SK-N-SH (cell line): ENCODE data around the gene MYD88. TPM values are rescaled to one million over a fixed set of nuclear protein-coding genes. Genes with fewer than 3 reads are reported as not detected.

Experiments used
- CTCF ChIA-PET: fragments of 300-600, 350-600 bp; formaldehyde crosslinking; extraction: SDS; loops from one replicate; lab custom pipeline; 2021; lab: Yijun Ruan, JAX
- POLR2A ChIA-PET: fragments of 350-600 bp; sonication (Branson Sonifier 250); formaldehyde crosslinking; extraction: SDS; loops from one replicate; lab custom pipeline; 2020; ENCODE audit warnings: antibody characterized with exemption, inconsistent platforms; lab: Yijun Ruan, JAX
- DNase-seq: peaks from one replicate; pipeline ENCODE4 v3.0.0; 2012
- H2AFZ ChIP-seq: fragments of 200-600 bp; sonication (generic); 2 replicates; pipeline ENCODE4 v1.8.1; 2016; ENCODE audit warnings: antibody characterized with exemption, mild to moderate bottlenecking, low read depth
- H3F3A ChIP-seq: fragments of 200-600 bp; sonication (generic); replicated peaks from 2 replicates; pipeline ENCODE3; 2016; ENCODE audit warnings: antibody characterized with exemption, mild to moderate bottlenecking; ENCODE audit not compliant: insufficient read depth
- H3K27ac ChIP-seq, 2 experiments: fragments of 200-500 bp in 1 of 2; fragments of 200-600 bp in 1 of 2; sonication (Bioruptor generic) in 1 of 2; sonication (generic), shearing (Covaris generic) in 1 of 2; 2 replicates each; pipeline versions ENCODE4 v1.5.1 to v1.6.1; 2014 to 2016; ENCODE audit warnings: low read depth in 2 of 2, inconsistent platforms in 1 of 2, low read length in 1 of 2, mild to moderate bottlenecking in 1 of 2, mixed read lengths in 1 of 2
- H3K27me3 ChIP-seq: fragments of 200-600 bp; sonication (generic), shearing (Covaris generic); 2 replicates; pipeline ENCODE4 v1.6.1; 2016; ENCODE audit warnings: mixed run types; ENCODE audit not compliant: insufficient read depth
- H3K36me3 ChIP-seq, 2 experiments: fragments of 200-500 bp in 1 of 2; fragments of 200-600 bp in 1 of 2; sonication (Bioruptor generic) in 1 of 2; sonication (generic) in 1 of 2; replicated peaks in 1 of 2; 2 replicates each; pipeline versions ENCODE3 to v1.5.1; 2014 to 2016; ENCODE audit warnings: low read length in 1 of 2, mild to moderate bottlenecking in 1 of 2; ENCODE audit not compliant: insufficient read depth in 2 of 2, control insufficient read depth in 1 of 2
- H3K4me1 ChIP-seq, 2 experiments: fragments of 200-500 bp in 1 of 2; fragments of 200-600 bp in 1 of 2; sonication (Bioruptor generic) in 1 of 2; sonication (generic), shearing (Covaris generic) in 1 of 2; 2 replicates each; pipeline versions ENCODE4 v1.5.1 to v1.6.1; 2014 to 2016; ENCODE audit warnings: low read depth in 1 of 2, low read length in 1 of 2, mixed run types in 1 of 2; ENCODE audit not compliant: insufficient read depth in 2 of 2, control insufficient read depth in 1 of 2
- H3K4me2 ChIP-seq: fragments of 200-600 bp; sonication (generic), shearing (Covaris generic); 2 replicates; pipeline ENCODE4 v1.6.1; 2017; ENCODE audit warnings: mixed run types
- H3K4me3 ChIP-seq, 2 experiments: fragments of 200-500 bp in 1 of 2; fragments of 200-600 bp in 1 of 2; sonication (Bioruptor generic) in 1 of 2; sonication (generic), shearing (Covaris generic) in 1 of 2; 2 replicates each; pipeline versions ENCODE4 v1.5.1 to v1.8.1; 2014 to 2016; ENCODE audit warnings: low read depth in 2 of 2, inconsistent platforms in 1 of 2, low read length in 1 of 2, mild to moderate bottlenecking in 1 of 2, mixed read lengths in 1 of 2, moderate library complexity in 1 of 2
- H3K79me2 ChIP-seq: fragments of 200-600 bp; sonication (generic); 2 replicates; pipeline ENCODE4 v1.8.1; 2017; ENCODE audit warnings: mild to moderate bottlenecking; ENCODE audit not compliant: insufficient read depth
- H3K9ac ChIP-seq: fragments of 200-600 bp; sonication (generic); 2 replicates; pipeline ENCODE4 v1.6.1; 2017; ENCODE audit warnings: mixed run types
- H3K9me2 ChIP-seq: fragments of 200-600 bp; sonication (generic); 2 replicates; pipeline ENCODE4 v1.6.1; 2017; ENCODE audit warnings: mixed run types
- H3K9me3 ChIP-seq: fragments of 200-600 bp; sonication (generic); 2 replicates; pipeline ENCODE4 v1.6.1; 2017; ENCODE audit warnings: mixed run types, mild to moderate bottlenecking, moderate library complexity
- H4K20me1 ChIP-seq: fragments of 200-600 bp; sonication (generic); 2 replicates; pipeline ENCODE4 v1.6.1; 2017; ENCODE audit warnings: mild to moderate bottlenecking, mixed run types; ENCODE audit not compliant: insufficient read depth
- CHD2 ChIP-seq: fragments of 150-350 bp; IDR thresholded peaks from 2 replicates; pipeline ENCODE4 v1.6.1; 2018; ENCODE audit warnings: low read length; ENCODE audit not compliant: partially characterized antibody
- CTCF ChIP-seq: fragments of 200-600 bp; sonication (generic); IDR thresholded peaks from 2 replicates; pipeline ENCODE4 v1.6.1; 2017; ENCODE audit warnings: antibody characterized with exemption, mild to moderate bottlenecking, moderate library complexity
- ELF1 ChIP-seq: IDR thresholded peaks from 2 replicates; pipeline ENCODE4 v1.4.0; 2012
- EZH2phosphoT487 ChIP-seq: fragments of 200-600 bp; sonication (generic); IDR thresholded peaks from 2 replicates; pipeline ENCODE4 v1.6.1; 2017; ENCODE audit warnings: low read depth, mixed run types, mild to moderate bottlenecking, antibody characterized with exemption, moderate library complexity, borderline replicate concordance
- FOXM1 ChIP-seq: IDR thresholded peaks from 2 replicates; pipeline ENCODE4 v1.4.0; 2012; ENCODE audit warnings: low read depth, mild to moderate bottlenecking
- IRF3 ChIP-seq: fragments of 150-350 bp; IDR thresholded peaks from 2 replicates; pipeline ENCODE4 v1.6.1; 2016; ENCODE audit warnings: mild to moderate bottlenecking, low read depth, low read length
- MEF2A ChIP-seq: IDR thresholded peaks from 2 replicates; pipeline ENCODE4 v1.4.0; 2012; ENCODE audit warnings: low read depth, borderline replicate concordance
- MXI1 ChIP-seq: IDR thresholded peaks from 2 replicates; pipeline ENCODE4 v1.6.1; 2012; ENCODE audit warnings: mild to moderate bottlenecking, low read depth, low read length, improper control_type of control experiment
- NRF1 ChIP-seq: IDR thresholded peaks from 2 replicates; pipeline ENCODE4 v1.6.1; 2012; ENCODE audit warnings: low read depth, mild to moderate bottlenecking, low read length
- PBX3 ChIP-seq: IDR thresholded peaks from 2 replicates; pipeline ENCODE4; 2012
- POLR2AphosphoS5 ChIP-seq: IDR thresholded peaks from 2 replicates; pipeline ENCODE4 v1.6.1; 2012; ENCODE audit warnings: low read depth, low read length
- RFX5 ChIP-seq: IDR thresholded peaks from 2 replicates; pipeline ENCODE4 v1.6.1; 2012; ENCODE audit warnings: mild to moderate bottlenecking, improper control_type of control experiment, low read length
- RXRA ChIP-seq: IDR thresholded peaks from 2 replicates; pipeline ENCODE4 v1.4.0; 2012; ENCODE audit warnings: low read depth, mild to moderate bottlenecking, borderline replicate concordance
- TAF1 ChIP-seq: IDR thresholded peaks from 2 replicates; pipeline ENCODE4 v1.6.1; 2012; ENCODE audit warnings: low read depth, mild to moderate bottlenecking, low read length, moderate library complexity, borderline replicate concordance
- TCF12 ChIP-seq: IDR thresholded peaks from 2 replicates; pipeline ENCODE4 v1.4.0; 2012
- WGBS: methylation state at CpG from one replicate; pipeline ENCODE4 v1.1.6; 2017; ENCODE audit warnings: low lambda C conversion rate; 5-methylcytosine and 5-hydroxymethylcytosine counted together
- polyA plus RNA-seq, 3 experiments: library from polyadenylated mRNA; depleted of rRNA; stranded (reverse); fragments of >200 nt; gene quantifications; 2 replicates each; pipeline ENCODE4 v1.2.3, GENCODE V29; 2012
- TF ChIP-seq, protein P1 (sequence below): IDR thresholded peaks from 2 replicates; pipeline ENCODE4 v1.4.0; 2012; ENCODE audit warnings: low read depth, borderline replicate concordance
- TF ChIP-seq, protein P2 (sequence below): IDR thresholded peaks from 2 replicates; pipeline ENCODE4 v1.6.1; 2012; ENCODE audit warnings: mild to moderate bottlenecking, low read depth, low read length, moderate library complexity

The MYD88 gene
- polyA plus RNA-seq, 1 of the 3 experiments (the other 2 are of a cell fraction), result 24.0 TPM

DNA sequence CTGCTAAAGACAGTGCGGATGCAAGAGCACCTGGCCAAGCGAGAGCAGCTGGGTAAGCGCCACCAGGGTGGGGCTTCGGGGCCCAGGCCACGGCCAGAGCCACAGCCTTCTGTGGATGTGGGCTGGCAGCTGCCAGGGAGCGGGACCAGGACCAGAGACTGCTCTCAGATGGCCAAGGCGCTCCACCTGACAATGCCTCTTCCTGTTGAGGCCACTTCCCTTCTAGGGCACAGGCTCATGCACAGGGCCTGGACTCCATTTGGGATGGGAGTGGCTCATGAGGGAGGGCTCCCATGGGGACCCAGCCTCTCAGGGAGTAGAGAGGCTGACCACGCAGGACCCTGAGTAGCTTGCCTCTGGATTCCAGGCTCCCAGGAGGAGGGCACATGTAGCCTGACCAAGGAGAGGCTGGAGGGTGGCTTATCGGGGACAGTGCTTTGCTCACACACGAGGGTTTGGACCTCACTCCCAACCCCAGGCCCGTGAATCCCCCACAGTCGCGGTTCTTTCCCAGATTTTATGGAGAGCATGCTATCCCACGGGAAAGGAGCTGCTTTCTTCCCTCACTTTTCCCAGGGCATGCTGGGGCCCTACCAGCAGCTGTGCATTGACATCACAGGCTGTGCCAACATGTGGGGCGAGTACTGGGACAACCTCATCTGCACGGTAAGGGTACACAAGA is 26.6 kb upstream of the MYD88 start:
- Histone ChIP-seq H4K20me1 (no peaks in the 10 kb centered on the region), H3K4me2 (no peak overlapping the region), H3K27ac (no peak overlapping the region), H3K9ac (no peak overlapping the region), H3K27me3 (no peaks in the 10 kb centered on the region), H3K36me3 (no peaks in the 10 kb centered on the region), H3K4me1 (no peaks in the 10 kb centered on the region), H3K9me2 (no peaks in the 10 kb centered on the region), H3K9me3 (no peaks in the 10 kb centered on the region), H2AFZ (no peak overlapping the region), H3K79me2 (no peaks in the 10 kb centered on the region), H3F3A (no peaks in the 10 kb centered on the region), H3K4me3 (no peak overlapping the region)
- ChIA-PET CTCF (interaction anchor here (1.2 to 1.6 kb wide), 2 partner anchors 9 to 232 kb away, joined by 4 to 5 read pairs; no protein-coding TSS in a partner anchor), POLR2A (no interaction called here)
- DNase-seq, result no peak
- 69% methylated on average over 9 of the region's 16 CpGs for WGBS
- TF ChIP-seq TCF12 (no peak), NRF1 (no peak), ELF1 (no peak), CTCF (no peak), TAF1 (no peak), IRF3 (no peak), EZH2phosphoT487 (no peak), RXRA (no peak), POLR2AphosphoS5 (no peak), RFX5 (no peak), MXI1 (no peak), PBX3 (no peak), MEF2A (no peak), FOXM1 (no peak), CHD2 (no peak)
- TF ChIP-seq, protein P1, sequence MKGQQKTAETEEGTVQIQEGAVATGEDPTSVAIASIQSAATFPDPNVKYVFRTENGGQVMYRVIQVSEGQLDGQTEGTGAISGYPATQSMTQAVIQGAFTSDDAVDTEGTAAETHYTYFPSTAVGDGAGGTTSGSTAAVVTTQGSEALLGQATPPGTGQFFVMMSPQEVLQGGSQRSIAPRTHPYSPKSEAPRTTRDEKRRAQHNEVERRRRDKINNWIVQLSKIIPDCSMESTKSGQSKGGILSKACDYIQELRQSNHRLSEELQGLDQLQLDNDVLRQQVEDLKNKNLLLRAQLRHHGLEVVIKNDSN, result no peak
- TF ChIP-seq, protein P2, sequence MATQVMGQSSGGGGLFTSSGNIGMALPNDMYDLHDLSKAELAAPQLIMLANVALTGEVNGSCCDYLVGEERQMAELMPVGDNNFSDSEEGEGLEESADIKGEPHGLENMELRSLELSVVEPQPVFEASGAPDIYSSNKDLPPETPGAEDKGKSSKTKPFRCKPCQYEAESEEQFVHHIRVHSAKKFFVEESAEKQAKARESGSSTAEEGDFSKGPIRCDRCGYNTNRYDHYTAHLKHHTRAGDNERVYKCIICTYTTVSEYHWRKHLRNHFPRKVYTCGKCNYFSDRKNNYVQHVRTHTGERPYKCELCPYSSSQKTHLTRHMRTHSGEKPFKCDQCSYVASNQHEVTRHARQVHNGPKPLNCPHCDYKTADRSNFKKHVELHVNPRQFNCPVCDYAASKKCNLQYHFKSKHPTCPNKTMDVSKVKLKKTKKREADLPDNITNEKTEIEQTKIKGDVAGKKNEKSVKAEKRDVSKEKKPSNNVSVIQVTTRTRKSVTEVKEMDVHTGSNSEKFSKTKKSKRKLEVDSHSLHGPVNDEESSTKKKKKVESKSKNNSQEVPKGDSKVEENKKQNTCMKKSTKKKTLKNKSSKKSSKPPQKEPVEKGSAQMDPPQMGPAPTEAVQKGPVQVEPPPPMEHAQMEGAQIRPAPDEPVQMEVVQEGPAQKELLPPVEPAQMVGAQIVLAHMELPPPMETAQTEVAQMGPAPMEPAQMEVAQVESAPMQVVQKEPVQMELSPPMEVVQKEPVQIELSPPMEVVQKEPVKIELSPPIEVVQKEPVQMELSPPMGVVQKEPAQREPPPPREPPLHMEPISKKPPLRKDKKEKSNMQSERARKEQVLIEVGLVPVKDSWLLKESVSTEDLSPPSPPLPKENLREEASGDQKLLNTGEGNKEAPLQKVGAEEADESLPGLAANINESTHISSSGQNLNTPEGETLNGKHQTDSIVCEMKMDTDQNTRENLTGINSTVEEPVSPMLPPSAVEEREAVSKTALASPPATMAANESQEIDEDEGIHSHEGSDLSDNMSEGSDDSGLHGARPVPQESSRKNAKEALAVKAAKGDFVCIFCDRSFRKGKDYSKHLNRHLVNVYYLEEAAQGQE, result no peak
